Peyer's patch (tissue), 4 donors: Measurements from ENCODE around the gene HS2ST1.

Source experiments
- CTCF ChIP-seq, 6 experiments: fragments of 450-650 bp in 4 of 6; fragments of 200-600 bp in 2 of 6; sonication (generic) in 1 of 6; IDR thresholded peaks; one replicate each; pipeline ENCODE4 v1.5.1; 2017 to 2019; ENCODE audit warnings: antibody characterized with exemption in 6 of 6, mild to moderate bottlenecking in 3 of 6, moderate library complexity in 1 of 6
- POLR2A ChIP-seq, 2 donors: fragments of 450-650 bp; IDR thresholded peaks; one replicate each; pipeline ENCODE4 v1.5.1; 2017; ENCODE audit warnings: antibody characterized with exemption in 2 of 2, mild to moderate bottlenecking in 2 of 2, moderate library complexity in 2 of 2

GRCh38 chr1:87144316-87144895 lies 230.0 kb downstream of the HS2ST1 start:
- TF ChIP-seq CTCF (IDR thresholded peaks at IDR 0.05): no peak
- no peak for TF ChIP-seq POLR2A (IDR thresholded peaks at IDR 0.05)
